NCI-H2227 (cell line): ENCODE data around the gene YPEL4.

Experiments
- DNase-seq: peaks from one replicate; lab custom pipeline; 2025; ENCODE audit not compliant: unreplicated experiment; lab: John Stamatoyannopoulos, UW

YPEL4 gene

GRCh38 chr11:57651408-57651807 lies 1.7 kb upstream of the YPEL4 start:
- DNase-seq: no peak

DNA sequence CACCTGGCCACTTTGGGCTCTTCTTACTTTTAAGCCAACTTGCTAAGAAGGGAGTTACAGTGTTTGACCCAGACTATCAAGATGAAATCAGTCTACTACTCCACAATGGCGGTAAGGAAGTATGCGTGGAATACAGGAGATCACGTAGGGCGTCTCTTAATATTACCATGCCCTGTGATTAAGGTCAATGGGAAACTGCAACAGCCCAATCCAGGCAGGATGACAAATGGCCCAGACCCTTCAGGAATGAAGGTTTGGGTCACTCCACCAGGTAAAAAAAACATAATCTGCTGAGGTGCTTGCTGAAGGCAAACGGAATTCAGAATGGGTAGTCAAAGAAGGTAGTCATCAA lies 1.0 kb upstream of the YPEL4 start:
- DNase-seq: no peak

GRCh38 chr11:57648801-57649735 lies 644 bp downstream of the YPEL4 start:
- DNase-seq: peak; percentile 60

- peak; percentile 52 for DNase-seq
Observed at GRCh38 chr11:57647960-57648800, 1.5 kb downstream of the YPEL4 start.

- DNase-seq: peak; percentile 27
Observed at GRCh38 chr11:57647372-57647771, 2.3 kb downstream of the YPEL4 start.

- peak; percentile 15 for DNase-seq
Observed at GRCh38 chr11:57646799-57647303, 2.9 kb downstream of the YPEL4 start.

- DNase-seq: no peak
Observed at GRCh38 chr11:57646194-57646798, 3.4 kb downstream of the YPEL4 start.

DNA sequence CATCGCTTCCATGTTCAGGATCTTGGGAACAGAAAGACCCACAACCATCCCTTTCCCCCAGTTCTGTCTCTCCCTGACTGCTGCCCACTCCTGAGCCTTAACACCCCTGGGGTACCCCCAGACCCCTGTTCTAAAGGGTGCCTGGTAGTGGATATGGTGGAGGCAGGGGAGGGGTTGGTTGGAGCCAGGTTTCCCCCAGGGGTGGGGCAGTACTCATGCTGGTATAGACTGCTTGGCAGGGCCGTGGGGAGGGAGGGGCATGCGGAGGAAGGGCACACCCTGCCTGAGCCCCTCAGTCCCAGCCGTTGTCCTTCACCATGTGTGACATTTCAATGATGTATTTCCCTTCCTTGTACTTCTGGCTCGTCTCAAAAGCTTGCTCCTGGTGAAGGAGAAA lies 4.0 kb downstream of the YPEL4 start:
- DNase-seq: no peak

GRCh38 chr11:57644748-57645688 lies 4.7 kb downstream of the YPEL4 start:
- peak; percentile 90 for DNase-seq

DNA sequence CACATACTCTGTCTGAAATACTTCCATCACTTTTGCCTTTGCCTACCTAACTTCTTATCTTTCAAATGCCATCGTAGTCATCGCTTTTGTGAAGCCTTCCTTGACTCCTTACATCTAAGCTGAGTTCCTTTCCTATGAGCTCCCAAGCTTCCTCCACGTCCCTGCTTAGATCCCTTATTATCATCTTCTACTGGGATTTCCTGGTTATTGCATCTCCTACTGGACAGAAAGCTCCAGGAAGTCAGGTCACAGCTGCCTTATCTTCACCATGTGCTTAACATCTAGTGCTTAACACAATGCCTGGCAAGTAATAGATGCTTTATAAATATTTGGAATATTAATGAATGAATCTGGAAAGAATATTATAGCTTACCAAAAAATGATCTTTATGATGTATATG lies 5.9 kb downstream of the YPEL4 start:
- no peak for DNase-seq

- DNase-seq: peak; percentile 72
Observed at GRCh38 chr11:57641011-57641807, 8.5 kb downstream of the YPEL4 start.

- DNase-seq: no peak
Observed at GRCh38 chr11:57640068-57640800, 9.5 kb downstream of the YPEL4 start.

- DNase-seq: peak; percentile 93
Observed at GRCh38 chr11:57639321-57640067, 10.2 kb downstream of the YPEL4 start.

DNA sequence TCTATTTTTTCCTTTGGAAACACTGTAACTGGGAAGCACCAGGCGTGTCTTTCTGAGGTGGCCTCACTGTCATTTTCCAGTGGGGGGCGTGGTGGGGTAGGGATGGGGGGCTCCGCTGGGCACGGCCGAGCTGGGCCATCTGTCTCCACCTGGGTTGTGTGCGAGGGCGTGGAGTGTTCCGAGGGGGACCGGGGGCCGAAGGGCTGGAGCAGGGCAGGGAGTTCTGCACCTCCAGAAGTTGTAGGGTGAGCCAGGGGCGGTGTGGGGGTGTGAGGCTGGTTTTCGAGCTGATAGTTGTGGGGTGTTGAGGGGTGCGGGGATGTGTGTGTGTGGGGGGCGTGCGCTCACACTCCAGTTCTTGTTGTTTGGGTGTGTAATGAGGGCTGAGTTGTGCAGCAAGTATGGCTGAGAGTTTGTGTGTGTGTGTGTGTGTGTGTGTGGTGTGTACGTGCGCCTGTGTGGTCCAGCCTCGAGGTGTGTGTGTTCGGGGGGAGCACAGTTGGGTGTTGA lies 10.8 kb downstream of the YPEL4 start:
- DNase-seq: peak; percentile 60

GRCh38 chr11:57638005-57638781 lies 11.5 kb downstream of the YPEL4 start:
- peak; percentile 89 for DNase-seq

GRCh38 chr11:57637626-57638004 lies 12.1 kb downstream of the YPEL4 start:
- peak; percentile 71 for DNase-seq

- DNase-seq: no peak
Observed at GRCh38 chr11:57635246-57635645, 14.5 kb downstream of the YPEL4 start.
